ENCODE results near the gene IKZF2.

The IKZF2 gene

GRCh38 chr2:213152888-213153287, 1.5 kb upstream of the IKZF2 start:
- DNase-seq (ENCODE audit: low spot score), result no peak

DNA sequence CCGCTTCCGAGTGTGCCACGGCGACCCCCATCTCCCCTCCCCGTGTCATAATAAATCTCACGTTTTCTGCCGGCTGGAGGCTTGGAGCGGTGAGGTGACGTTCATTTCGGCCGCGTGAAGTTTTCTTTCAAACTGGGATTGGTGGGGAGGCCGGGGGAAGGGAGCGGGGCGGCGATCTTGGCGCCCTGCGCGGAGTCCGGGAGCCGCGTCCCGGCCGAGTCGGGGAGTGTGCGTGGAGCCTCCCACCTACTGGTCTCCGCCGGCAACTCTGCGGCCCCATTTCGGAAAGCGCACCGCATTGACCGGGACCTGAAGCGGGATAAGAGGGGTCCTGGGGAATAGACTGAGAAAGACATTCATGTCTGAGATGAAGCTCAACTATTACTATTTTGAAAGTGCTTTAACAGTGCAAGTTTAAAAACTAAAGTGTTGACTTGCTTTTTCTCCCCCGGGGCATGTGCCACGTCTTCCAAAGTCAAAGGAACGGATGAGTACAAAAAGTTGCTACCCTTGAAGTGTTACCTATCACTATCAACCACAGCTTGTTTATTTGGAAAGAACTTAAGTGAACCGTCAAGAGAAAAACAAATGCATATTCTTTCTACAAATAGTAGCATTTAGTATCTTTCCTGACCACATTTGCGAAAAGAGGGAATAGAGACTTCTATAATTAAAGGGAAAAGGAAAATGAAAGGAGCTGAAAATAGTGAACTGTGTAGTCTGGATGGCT, 818 bp upstream of the IKZF2 start:
- peak; percentile 26 for DNase-seq (ENCODE audit: low spot score)

GRCh38 chr2:213150315-213151097, 906 bp downstream of the IKZF2 start:
- no peak for DNase-seq (ENCODE audit: low spot score)

GRCh38 chr2:213149949-213150314, 1.5 kb downstream of the IKZF2 start:
- DNase-seq (ENCODE audit: low spot score), result no peak

DNA sequence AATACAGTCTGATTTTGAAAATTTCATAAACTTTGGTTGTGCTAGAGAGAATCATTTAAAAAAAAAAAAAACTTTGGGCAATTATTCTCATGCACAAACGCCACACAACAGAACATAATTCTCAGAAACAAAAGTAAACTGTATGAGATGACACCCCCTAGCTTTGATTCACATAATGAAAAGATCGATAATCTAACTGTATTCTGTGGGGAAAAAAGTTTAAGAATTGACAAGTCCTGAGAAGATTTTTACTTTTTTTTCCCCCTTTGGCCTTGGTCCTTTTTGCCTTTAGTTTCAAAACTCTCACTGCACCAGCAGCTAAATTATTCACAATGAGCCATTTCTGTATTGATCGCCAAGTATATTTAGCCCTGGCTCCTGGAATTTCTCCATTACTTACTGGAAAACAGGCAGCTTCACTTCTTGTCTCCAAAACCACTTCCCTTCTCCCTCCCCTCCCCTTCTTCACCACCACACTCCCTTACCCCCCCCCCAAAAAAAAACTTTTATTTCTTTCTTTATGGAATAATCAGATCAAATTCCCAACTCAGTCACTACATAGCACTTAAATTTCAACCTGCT, 2.0 kb downstream of the IKZF2 start:
- DNase-seq (ENCODE audit: low spot score), result no peak

DNA sequence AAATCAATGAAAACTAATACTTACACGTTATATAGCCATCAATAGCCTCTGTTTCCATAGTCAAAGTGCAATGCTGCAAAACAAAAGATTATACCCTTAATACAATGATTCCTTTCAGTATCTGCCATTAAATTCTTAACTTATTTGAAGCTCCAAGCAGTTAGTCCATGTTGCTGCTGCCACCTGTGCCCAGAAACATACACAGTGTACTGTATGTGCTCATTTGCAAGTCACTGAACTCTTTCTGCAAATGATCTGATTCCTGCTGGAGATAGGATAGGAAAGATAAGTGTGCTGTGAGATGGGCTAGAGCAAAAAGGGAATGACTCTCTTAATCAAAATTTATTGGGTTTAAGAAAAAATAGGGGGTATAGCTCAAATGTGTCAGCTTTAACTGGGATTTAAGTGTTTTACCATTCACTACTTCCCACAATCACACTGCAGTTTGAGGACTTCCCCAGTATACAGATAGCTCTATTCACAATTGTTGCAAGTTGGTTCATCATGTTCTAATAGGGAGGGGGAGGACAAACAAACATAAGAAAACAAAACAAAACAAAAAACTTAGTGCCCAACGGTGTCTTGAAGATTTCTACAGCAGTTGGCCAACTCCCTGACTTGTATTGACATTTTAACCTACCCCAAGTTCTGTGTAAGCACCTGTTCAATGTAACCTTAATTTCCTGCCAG, 2.7 kb downstream of the IKZF2 start:
- DNase-seq (ENCODE audit: low spot score), result no peak

- no peak for DNase-seq (ENCODE audit: low spot score)
Measured at GRCh38 chr2:213147538-213147937, 3.9 kb downstream of the IKZF2 start.

- DNase-seq (ENCODE audit: low spot score), result no peak
Measured at GRCh38 chr2:213145715-213146242, 5.6 kb downstream of the IKZF2 start.

GRCh38 chr2:213137064-213137463, 14.3 kb downstream of the IKZF2 start:
- no peak for DNase-seq (ENCODE audit: low spot score)

DNA sequence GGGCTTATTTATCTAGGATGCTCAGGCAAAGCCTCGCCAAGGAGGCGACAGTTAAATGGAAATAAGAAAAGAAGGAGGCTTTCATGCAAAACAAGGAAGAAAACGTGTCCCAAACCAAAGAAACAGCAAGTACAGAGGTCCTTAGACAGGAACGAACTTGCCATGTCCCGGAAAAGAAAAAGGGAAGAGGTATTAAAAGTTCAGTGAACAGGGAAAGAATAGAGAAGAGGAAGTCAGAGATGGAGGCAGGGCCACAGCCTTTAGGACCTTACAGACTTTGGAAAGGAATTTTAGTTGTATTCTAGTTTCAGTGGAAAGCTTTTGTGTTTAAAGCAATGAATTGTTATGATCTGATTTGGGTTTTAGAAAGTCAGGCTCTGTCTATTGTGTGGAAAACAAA, 22.1 kb downstream of the IKZF2 start:
- DNase-seq (ENCODE audit: low spot score), result no peak

DNA sequence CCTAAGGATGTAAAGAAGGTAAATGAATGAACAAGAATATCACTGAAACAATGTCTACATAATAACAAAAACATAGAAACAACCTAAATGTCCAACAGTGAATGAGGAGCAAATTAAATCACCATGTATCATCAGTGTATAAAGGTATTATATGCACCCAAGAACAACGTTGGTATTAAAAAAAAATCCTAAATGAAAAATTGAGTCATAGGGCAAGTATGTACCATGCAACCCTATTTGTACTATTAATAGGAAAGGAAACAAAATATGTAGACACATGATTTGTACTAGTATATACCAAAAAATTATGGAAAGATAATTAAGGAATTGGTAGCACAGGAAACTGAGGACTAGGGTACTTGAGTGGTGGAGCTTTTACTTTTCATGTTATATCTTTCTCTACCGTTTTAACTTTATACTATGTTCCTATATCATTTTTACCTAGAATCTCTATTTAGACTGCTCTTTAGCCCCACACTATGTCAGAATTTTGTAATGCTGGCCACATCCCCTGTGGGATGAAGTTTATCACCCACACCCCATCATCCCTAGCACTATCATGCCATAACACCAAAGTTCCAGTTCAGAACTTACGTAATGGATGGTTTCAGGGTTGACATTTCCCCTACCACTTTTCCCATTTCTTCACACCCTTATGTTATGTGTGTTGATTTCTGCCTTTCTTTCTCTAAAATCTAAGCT, 25.6 kb downstream of the IKZF2 start:
- no peak for DNase-seq (ENCODE audit: low spot score)

DNA sequence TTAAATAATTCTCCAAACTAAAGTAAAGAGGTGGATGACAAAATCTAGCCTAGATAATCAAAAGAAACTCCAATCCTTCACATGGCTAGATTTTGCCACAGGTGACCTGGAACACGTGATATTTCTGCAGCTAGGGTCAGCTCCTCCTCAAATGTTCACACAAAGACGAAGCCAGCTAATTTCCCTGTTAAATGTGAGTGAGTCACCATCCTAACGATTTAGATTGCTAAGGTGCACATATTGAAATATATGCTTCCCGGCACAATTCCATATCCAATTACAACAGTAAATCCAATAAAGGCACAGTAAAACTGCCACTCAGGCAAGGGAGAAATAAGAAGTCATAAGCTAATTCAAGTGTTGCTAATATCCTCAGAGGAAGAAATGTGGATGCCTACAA, 28.7 kb downstream of the IKZF2 start:
- DNase-seq (ENCODE audit: low spot score), result no peak

DNA sequence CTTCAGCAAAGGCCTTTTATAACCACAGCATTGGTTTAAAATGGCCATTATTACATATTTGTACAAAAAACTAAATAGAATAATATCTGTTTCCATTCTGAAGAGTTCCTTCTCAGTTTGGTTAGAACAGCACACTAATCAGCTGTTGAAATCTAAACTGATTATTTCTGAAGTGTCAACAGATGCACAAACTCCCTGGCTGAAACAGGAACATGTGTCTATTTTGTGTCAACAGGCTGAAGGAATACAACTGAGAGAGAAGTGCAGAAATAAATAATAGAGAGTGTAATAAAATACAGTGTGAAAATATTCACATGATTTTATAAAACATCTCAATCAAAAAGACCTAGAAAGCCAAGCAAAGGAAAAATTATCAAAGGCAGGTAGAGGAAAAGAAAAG, 29.7 kb downstream of the IKZF2 start:
- no peak for DNase-seq (ENCODE audit: low spot score)

GRCh38 chr2:213119061-213119809, 32.2 kb downstream of the IKZF2 start:
- no peak for DNase-seq (ENCODE audit: low spot score)

DNA sequence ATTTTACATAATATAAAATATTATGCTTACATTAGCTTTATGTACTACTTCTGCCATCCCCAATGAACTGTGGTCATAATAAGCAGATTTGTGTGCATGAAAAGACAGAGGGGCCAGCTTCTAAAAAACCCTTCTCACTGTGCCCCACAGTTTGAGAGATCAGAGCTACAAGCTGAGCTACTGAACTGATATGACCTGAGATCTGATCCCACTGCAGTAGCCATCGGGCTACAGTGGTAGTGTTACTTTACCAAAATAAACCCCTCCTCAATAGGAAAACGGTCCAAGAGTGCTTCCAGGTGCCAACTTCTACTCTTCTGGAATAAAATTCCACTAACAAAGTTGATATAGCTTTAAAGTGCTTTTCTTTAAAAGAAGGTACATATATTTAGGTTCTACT, 43.1 kb downstream of the IKZF2 start:
- no peak for DNase-seq (ENCODE audit: low spot score)

GRCh38 chr2:213107728-213108127, 43.7 kb downstream of the IKZF2 start:
- no peak for DNase-seq (ENCODE audit: low spot score)

DNA sequence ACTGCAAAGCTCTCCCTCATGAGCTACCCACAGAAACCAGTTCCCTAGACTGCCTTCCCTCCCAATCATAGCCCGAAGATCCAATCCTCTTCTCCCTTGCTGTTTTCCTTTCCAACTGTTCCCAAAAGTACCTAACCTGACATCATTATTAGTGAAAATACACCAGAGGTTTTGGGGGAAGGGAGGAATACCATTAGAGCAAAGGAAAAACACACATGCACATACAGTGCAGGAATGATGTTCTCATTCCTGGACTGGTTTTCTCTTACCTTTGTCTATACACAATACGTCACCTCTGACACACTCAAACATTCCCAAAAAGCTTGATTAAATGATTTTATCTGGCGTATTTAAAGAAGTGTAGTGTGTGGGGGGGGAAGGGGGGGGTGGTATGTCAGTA, 46.2 kb downstream of the IKZF2 start:
- DNase-seq (ENCODE audit: low spot score), result no peak

GRCh38 chr2:213104903-213105202, 46.6 kb downstream of the IKZF2 start:
- no peak for DNase-seq (ENCODE audit: low spot score)

DNA sequence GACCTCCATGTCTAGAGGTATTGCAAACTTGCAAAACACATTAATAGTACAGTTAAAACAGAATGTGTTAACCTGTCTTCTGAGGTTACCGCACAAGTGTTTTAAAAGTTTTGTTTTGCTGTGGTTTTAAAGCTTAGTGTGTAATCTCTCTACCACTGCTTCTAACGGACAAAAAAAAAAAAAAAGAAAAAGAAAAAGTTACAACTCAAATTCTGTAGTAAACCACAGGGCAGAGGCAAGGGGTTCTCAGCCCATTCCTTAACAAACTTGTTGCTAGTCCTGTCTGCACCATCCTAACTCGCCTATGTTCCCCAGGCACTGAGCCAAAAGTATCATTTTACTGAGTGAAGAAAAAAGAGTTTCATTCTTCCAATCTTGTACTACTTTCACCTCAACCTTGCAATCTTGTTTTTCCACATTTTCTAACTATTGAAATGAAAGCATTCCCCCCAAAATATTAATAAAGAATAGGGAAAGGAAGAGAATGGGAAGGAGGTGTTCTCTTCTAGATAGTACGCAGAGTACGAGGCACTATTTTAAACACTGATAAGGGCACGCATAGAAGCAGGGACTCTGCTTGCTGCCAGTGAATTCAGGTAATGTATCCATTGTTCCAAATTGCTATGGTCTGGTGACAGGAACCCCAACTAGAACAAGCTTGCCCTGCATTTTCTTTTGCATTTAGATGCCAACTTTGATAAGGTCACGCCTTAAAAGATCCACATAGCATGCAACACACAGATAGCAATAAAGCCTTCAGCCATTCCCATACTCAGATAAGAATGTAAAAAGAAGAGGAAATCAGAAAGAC, 47.1 kb downstream of the IKZF2 start:
- no peak for DNase-seq (ENCODE audit: low spot score)

DNA sequence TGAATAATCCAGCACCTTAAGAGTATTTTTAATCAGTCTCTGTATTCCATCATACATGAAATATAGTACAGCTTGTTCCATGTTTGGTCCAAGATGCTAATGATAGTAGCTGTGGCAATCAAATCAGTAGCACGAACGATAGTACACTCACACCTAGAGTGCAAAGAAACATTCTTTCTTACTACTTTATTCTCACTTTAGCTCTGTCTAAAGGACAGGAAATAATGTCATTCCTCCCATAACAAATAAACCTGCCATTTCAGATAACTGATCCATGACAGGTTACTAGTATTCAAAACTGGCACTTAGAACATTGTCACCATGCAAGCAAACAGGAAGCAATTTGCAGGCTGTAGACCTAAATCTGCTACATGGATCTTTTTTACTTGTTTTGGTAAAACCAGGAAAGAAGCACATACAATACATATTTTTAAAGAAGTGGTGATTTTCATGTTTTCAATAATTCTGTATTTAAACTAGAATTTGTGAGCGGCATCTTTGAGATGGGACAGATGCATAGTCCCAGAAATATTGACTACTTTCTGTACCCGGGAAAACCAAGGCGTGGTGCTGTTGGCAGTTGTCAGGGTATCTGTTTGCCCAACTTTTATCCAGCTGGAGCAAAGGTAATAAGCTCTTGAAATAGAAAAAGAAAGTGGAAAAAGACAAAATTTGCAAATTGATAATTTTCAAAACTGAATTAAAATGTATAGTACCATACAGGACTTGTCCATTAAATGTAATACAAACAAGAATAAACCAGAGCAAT, 49.5 kb downstream of the IKZF2 start:
- DNase-seq (ENCODE audit: low spot score), result no peak

Data from kidney capillary endothelial cell (primary cell).